ENCODE measurements around the gene IP6K3.
A peak's percentile ranks its signal among the peaks of the same experiment; 100 is the strongest.

IP6K3 gene

GRCh38 chr6:33768644-33769120 is 22.0 kb upstream of the IP6K3 start:
- no peaks in the 10 kb centered on the region for H3K9me3 ChIP-seq (ENCODE audit: control insufficient read depth, low read length)
- H3K4me1 ChIP-seq, result peaks cover 12% of the 10 kb centered on the region
- no peaks in the 10 kb centered on the region for H3K27me3 ChIP-seq (ENCODE audit: control insufficient read depth, insufficient read depth, low read length)
- no peak overlapping the region for H3K4me2 ChIP-seq (ENCODE audit: low read length)
- no peaks in the 10 kb centered on the region for H3K79me2 ChIP-seq
- no peaks in the 10 kb centered on the region for H3K36me3 ChIP-seq (ENCODE audit: control insufficient read depth, insufficient read depth, low read length)
- TF ChIP-seq CTCF (IDR thresholded peaks at IDR 0.05), result peak; percentile 79
- peak overlapping the region; percentile 39 for H2AFZ ChIP-seq
- no peak overlapping the region for H3K27ac ChIP-seq
- H3K9ac ChIP-seq, result no peak overlapping the region
- no peak overlapping the region for H3K4me3 ChIP-seq (ENCODE audit: low read depth, low read length)

- Histone ChIP-seq H3K4me2 (ENCODE audit: low read length) (no peak overlapping the region), H3K9me3 (ENCODE audit: control insufficient read depth, low read length) (no peaks in the 10 kb centered on the region), H3K4me3 (ENCODE audit: low read depth, low read length) (no peak overlapping the region), H3K4me1 (peaks cover 14% of the 10 kb centered on the region), H3K79me2 (no peaks in the 10 kb centered on the region), H2AFZ (no peak overlapping the region), H3K9ac (no peak overlapping the region), H3K36me3 (ENCODE audit: control insufficient read depth, insufficient read depth, low read length) (no peaks in the 10 kb centered on the region), H3K27ac (no peak overlapping the region), H3K27me3 (ENCODE audit: control insufficient read depth, insufficient read depth, low read length) (no peaks in the 10 kb centered on the region)
- no peak for TF ChIP-seq CTCF (IDR thresholded peaks at IDR 0.05)
Measured at GRCh38 chr6:33766921-33767907, 20.5 kb upstream of the IP6K3 start.

- H3K27me3 ChIP-seq (ENCODE audit: control insufficient read depth, insufficient read depth, low read length), result no peaks in the 10 kb centered on the region
- H3K9ac ChIP-seq, result no peak overlapping the region
- no peak overlapping the region for H3K4me2 ChIP-seq (ENCODE audit: low read length)
- no peak overlapping the region for H3K4me3 ChIP-seq (ENCODE audit: low read depth, low read length)
- no peak for TF ChIP-seq CTCF (IDR thresholded peaks at IDR 0.05)
- no peaks in the 10 kb centered on the region for H3K9me3 ChIP-seq (ENCODE audit: control insufficient read depth, low read length)
- peaks cover 9% of the 10 kb centered on the region for H3K4me1 ChIP-seq
- no peaks in the 10 kb centered on the region for H3K36me3 ChIP-seq (ENCODE audit: control insufficient read depth, insufficient read depth, low read length)
- no peaks in the 10 kb centered on the region for H3K79me2 ChIP-seq
- no peak overlapping the region for H2AFZ ChIP-seq
- no peak overlapping the region for H3K27ac ChIP-seq
Measured at GRCh38 chr6:33765368-33765767, 18.7 kb upstream of the IP6K3 start.

- H3K9ac ChIP-seq, result no peak overlapping the region
- no peak overlapping the region for H2AFZ ChIP-seq
- H3K4me1 ChIP-seq, result peaks cover 4% of the 10 kb centered on the region
- no peak overlapping the region for H3K4me3 ChIP-seq (ENCODE audit: low read depth, low read length)
- H3K9me3 ChIP-seq (ENCODE audit: control insufficient read depth, low read length), result no peaks in the 10 kb centered on the region
- H3K27ac ChIP-seq, result no peak overlapping the region
- no peak for TF ChIP-seq CTCF (IDR thresholded peaks at IDR 0.05)
- H3K27me3 ChIP-seq (ENCODE audit: control insufficient read depth, insufficient read depth, low read length), result no peaks in the 10 kb centered on the region
- H3K4me2 ChIP-seq (ENCODE audit: low read length), result no peak overlapping the region
- no peaks in the 10 kb centered on the region for H3K36me3 ChIP-seq (ENCODE audit: control insufficient read depth, insufficient read depth, low read length)
- no peaks in the 10 kb centered on the region for H3K79me2 ChIP-seq
Measured at GRCh38 chr6:33764036-33764435, 17.3 kb upstream of the IP6K3 start.

Data from parathyroid adenoma (tissue), 2 donors.